ENCODE results near the gene ENPP3.

DNA sequence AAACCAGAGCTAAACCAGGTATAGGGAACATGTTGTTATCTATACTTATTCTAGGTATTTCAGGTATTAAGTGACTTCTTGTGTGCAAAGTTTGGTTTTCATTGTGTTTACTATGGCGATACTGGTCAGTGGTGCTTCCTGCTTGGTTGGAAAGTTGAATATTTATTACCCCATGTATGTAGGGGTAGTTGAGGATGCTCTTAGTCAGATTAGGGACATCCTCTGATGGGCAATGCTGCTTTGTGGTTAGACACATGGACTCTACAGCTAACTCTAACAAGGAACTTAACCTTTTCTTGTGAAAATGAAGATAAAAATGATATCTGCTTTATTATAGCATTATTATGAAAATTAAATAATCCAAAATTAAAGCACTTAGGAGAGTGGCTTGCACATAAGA, 126.6 kb downstream of the ENPP3 start:
- TF ChIP-seq EZH2 (IDR thresholded peaks at IDR 0.05; ENCODE audit: insufficient read depth, poor library complexity, severe bottlenecking) = no peak
- no peak for TF ChIP-seq EZH2phosphoT487 (IDR thresholded peaks at IDR 0.05; ENCODE audit: insufficient read depth, low read depth)

Measured in GM23248 (cell line).